ENCODE data around the gene BCAT1.
"Not testable (repeated sequence)": the region's sequence is repeated elsewhere in the genome, so short reads cannot be mapped to it uniquely, and the experiment has no call there.

Gene BCAT1

GRCh38 chr12:24921251-24922038, 27.5 kb downstream of the BCAT1 start:
- no peak for DNase-seq

GRCh38 chr12:24920141-24920540, 28.8 kb downstream of the BCAT1 start:
- no peak for DNase-seq

- no peak for DNase-seq
Observed at GRCh38 chr12:24919346-24920001, 29.4 kb downstream of the BCAT1 start.

- DNase-seq = no peak
Observed at GRCh38 chr12:24918596-24918995, 30.3 kb downstream of the BCAT1 start.

- DNase-seq = no peak
Observed at GRCh38 chr12:24915501-24915900, 33.4 kb downstream of the BCAT1 start.

- no peak for DNase-seq
Observed at GRCh38 chr12:24913953-24914352, 34.9 kb downstream of the BCAT1 start.

- no peak for DNase-seq
Observed at GRCh38 chr12:24913130-24913529, 35.8 kb downstream of the BCAT1 start.

- DNase-seq = no peak
Observed at GRCh38 chr12:24911271-24911791, 37.6 kb downstream of the BCAT1 start.

GRCh38 chr12:24910192-24910591, 38.7 kb downstream of the BCAT1 start:
- DNase-seq = not testable (repeated sequence)

GRCh38 chr12:24909667-24910066, 39.2 kb downstream of the BCAT1 start:
- DNase-seq = no peak

- no peak for DNase-seq
Observed at GRCh38 chr12:24907464-24907863, 41.4 kb downstream of the BCAT1 start.

GRCh38 chr12:24906141-24906540, 42.8 kb downstream of the BCAT1 start:
- no peak for DNase-seq

- no peak for DNase-seq
Observed at GRCh38 chr12:24905431-24905830, 43.5 kb downstream of the BCAT1 start.

- DNase-seq = no peak
Observed at GRCh38 chr12:24904871-24905270, 44.0 kb downstream of the BCAT1 start.

- DNase-seq = peak; percentile 37
Observed at GRCh38 chr12:24903329-24904088, 45.4 kb downstream of the BCAT1 start.

GRCh38 chr12:24902511-24903328, 46.2 kb downstream of the BCAT1 start:
- peak; percentile 36 for DNase-seq

- DNase-seq = no peak
Observed at GRCh38 chr12:24901576-24902461, 47.1 kb downstream of the BCAT1 start.

- DNase-seq = no peak
Observed at GRCh38 chr12:24900196-24900595, 48.7 kb downstream of the BCAT1 start.

- DNase-seq = no peak
Observed at GRCh38 chr12:24899503-24900075, 49.3 kb downstream of the BCAT1 start.

GRCh38 chr12:24898606-24899005, 50.3 kb downstream of the BCAT1 start:
- no peak for DNase-seq

- no peak for DNase-seq
Observed at GRCh38 chr12:24898185-24898584, 50.7 kb downstream of the BCAT1 start.
